ENCODE results near the gene SERPINA6. TPM values are rescaled to one million over a fixed set of nuclear protein-coding genes. Genes with fewer than 3 reads are reported as not detected.

SERPINA6 gene
- polyA plus RNA-seq, 1 donor (not counting 4 experiments of a cell fraction or from before 2014, with no cell fraction given), result not detected

- H2AFZ ChIP-seq (ENCODE audit: control insufficient read depth, low read length), result no peak overlapping the region
- no peak overlapping the region for H3K9ac ChIP-seq (ENCODE audit: control insufficient read depth, extremely low read depth, insufficient read depth, low read length)
- H3K27me3 ChIP-seq (ENCODE audit: control insufficient read depth, extremely low read depth, insufficient read depth, low read length), result no peaks in the 10 kb centered on the region
- no peak overlapping the region for H3K4me2 ChIP-seq (ENCODE audit: control insufficient read depth, extremely low read depth, insufficient read depth, low read depth, low read length)
- H3K79me2 ChIP-seq (ENCODE audit: control insufficient read depth, insufficient read depth, low read length), result no peaks in the 10 kb centered on the region
- no peaks in the 10 kb centered on the region for H4K20me1 ChIP-seq (ENCODE audit: control insufficient read depth, extremely low read depth, insufficient read depth, low read length)
- dilution Hi-C loops (cut with MboI; ENCODE audit: extremely low pct_ligation_motif_present, low sequenced_read_pairs), result no loop called here
- TF ChIP-seq EZH2 (IDR thresholded peaks at IDR 0.05; ENCODE audit: low read length) (no peak), CTCF (optimal IDR thresholded peaks at IDR 0.05 in 1 of 3, IDR thresholded peaks at IDR 0.05 in 1 of 3, conservative IDR thresholded peaks at IDR 0.05 in 1 of 3; ENCODE audit: extremely low read depth in 1 of 3, insufficient read depth in 2 of 3, low read length in 3 of 3) (no peak)
- no peak overlapping the region for H3K27ac ChIP-seq (ENCODE audit: control insufficient read depth, insufficient read depth, low read length)
- no peaks in the 10 kb centered on the region for H3K4me1 ChIP-seq (ENCODE audit: control insufficient read depth, extremely low read depth, insufficient read depth, low read length)
- DNase-seq (ENCODE audit: low read depth, low spot score) (no peak), FAIRE-seq (no peak)
- H3K4me3 ChIP-seq (ENCODE audit: control insufficient read depth in 2 of 3, extremely low read depth in 1 of 3, insufficient read depth in 2 of 3, low read depth in 1 of 3, low read length in 3 of 3), result no peak overlapping the region
- no peaks in the 10 kb centered on the region for H3K9me3 ChIP-seq (ENCODE audit: control insufficient read depth, low read depth, low read length)
- no peaks in the 10 kb centered on the region for H3K9me1 ChIP-seq (ENCODE audit: control insufficient read depth, extremely low read depth, insufficient read depth, low read length)
- no peaks in the 10 kb centered on the region for H3K36me3 ChIP-seq (ENCODE audit: control insufficient read depth in 2 of 2, extremely low read depth in 1 of 2, insufficient read depth in 2 of 2, low read length in 2 of 2)
These were observed 27.6 kb downstream of the SERPINA6 start for GRCh38 chr14:94295360-94296180.

GRCh38 chr14:94293578-94293924 is 29.6 kb downstream of the SERPINA6 start:
- FAIRE-seq (no peak), DNase-seq (ENCODE audit: low read depth, low spot score) (no peak)
- Histone ChIP-seq H3K36me3 (ENCODE audit: control insufficient read depth in 2 of 2, extremely low read depth in 1 of 2, insufficient read depth in 2 of 2, low read length in 2 of 2) (no peaks in the 10 kb centered on the region), H3K9ac (ENCODE audit: control insufficient read depth, extremely low read depth, insufficient read depth, low read length) (no peak overlapping the region), H3K4me1 (ENCODE audit: control insufficient read depth, extremely low read depth, insufficient read depth, low read length) (no peaks in the 10 kb centered on the region), H4K20me1 (ENCODE audit: control insufficient read depth, extremely low read depth, insufficient read depth, low read length) (no peaks in the 10 kb centered on the region), H3K9me3 (ENCODE audit: control insufficient read depth, low read depth, low read length) (no peaks in the 10 kb centered on the region), H3K79me2 (ENCODE audit: control insufficient read depth, insufficient read depth, low read length) (no peaks in the 10 kb centered on the region), H3K4me3 (ENCODE audit: control insufficient read depth in 2 of 3, extremely low read depth in 1 of 3, insufficient read depth in 2 of 3, low read depth in 1 of 3, low read length in 3 of 3) (no peak overlapping the region), H3K4me2 (ENCODE audit: control insufficient read depth, extremely low read depth, insufficient read depth, low read depth, low read length) (no peak overlapping the region), H3K27me3 (ENCODE audit: control insufficient read depth, extremely low read depth, insufficient read depth, low read length) (no peaks in the 10 kb centered on the region), H3K9me1 (ENCODE audit: control insufficient read depth, extremely low read depth, insufficient read depth, low read length) (no peaks in the 10 kb centered on the region), H2AFZ (ENCODE audit: control insufficient read depth, low read length) (no peak overlapping the region), H3K27ac (ENCODE audit: control insufficient read depth, insufficient read depth, low read length) (no peak overlapping the region)
- dilution Hi-C loops (cut with MboI; ENCODE audit: extremely low pct_ligation_motif_present, low sequenced_read_pairs), result no loop called here
- TF ChIP-seq CTCF (optimal IDR thresholded peaks at IDR 0.05 in 1 of 3, IDR thresholded peaks at IDR 0.05 in 1 of 3, conservative IDR thresholded peaks at IDR 0.05 in 1 of 3; ENCODE audit: extremely low read depth in 1 of 3, insufficient read depth in 2 of 3, low read length in 3 of 3) (no peak), EZH2 (IDR thresholded peaks at IDR 0.05; ENCODE audit: low read length) (no peak)
